ENCODE results near the gene LPAR5. TPM values are rescaled to one million over a fixed set of nuclear protein-coding genes. Genes with fewer than 3 reads are reported as not detected.

Gene LPAR5
- total and polyA plus RNA-seq, 4 donors, result 0.58 to 2.0 (median 1.1) TPM

DNA sequence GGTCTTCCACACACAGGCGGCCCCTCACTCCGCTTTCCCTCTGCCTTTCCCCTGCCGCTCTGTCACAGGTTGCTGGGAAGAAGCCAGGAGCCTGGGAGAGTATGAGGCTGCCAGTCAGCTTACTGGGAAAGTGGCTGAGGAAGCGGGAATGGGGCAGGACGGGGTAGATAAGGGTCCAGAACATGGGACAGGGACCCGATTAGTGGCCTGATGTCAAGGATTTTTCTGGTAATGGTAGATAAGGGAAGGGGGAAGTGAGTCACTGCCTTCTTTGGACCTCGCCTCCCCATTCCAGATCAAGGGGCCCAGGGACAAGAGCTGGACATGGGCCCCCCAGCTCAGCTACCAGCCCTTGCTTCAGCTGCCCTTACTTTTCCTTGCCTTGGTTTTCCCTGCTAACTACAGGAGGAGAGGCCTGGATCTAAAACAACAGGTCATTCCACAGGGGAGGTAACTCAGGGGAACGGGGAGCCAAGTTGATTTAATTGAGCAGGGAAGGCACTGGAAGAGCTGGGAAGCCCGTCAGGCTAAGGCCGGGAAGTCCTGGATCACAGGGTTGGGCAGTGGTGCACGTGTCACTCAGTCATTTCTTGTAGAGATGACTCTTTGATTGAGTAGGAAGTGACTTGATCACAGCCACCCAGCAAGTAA, 3.5 kb upstream of the LPAR5 start:
- 78% methylated on average over 11 of the region's 11 CpGs for WGBS
- H3K4me3 ChIP-seq (ENCODE audit: low read depth in 1 of 3, low read length in 3 of 3), result no peak overlapping the region
- peaks cover 0 to 2% (median 0%) of the 10 kb centered on the region in 4 donors for H3K36me3 ChIP-seq (ENCODE audit: control insufficient read depth in 4 of 4, insufficient read depth in 3 of 4, low read depth in 1 of 4, low read length in 3 of 4)
- no peak overlapping the region for H3K27ac ChIP-seq (ENCODE audit: low read depth in 1 of 2, low read length in 2 of 2)
- no peaks in the 10 kb centered on the region for H3K4me1 ChIP-seq (ENCODE audit: control insufficient read depth in 4 of 4, insufficient read depth in 4 of 4, low read length in 3 of 4)
- H3K27me3 ChIP-seq (ENCODE audit: control insufficient read depth in 4 of 4, insufficient read depth in 4 of 4, low read length in 3 of 4), result no peaks in the 10 kb centered on the region
- TF ChIP-seq RAD21 (IDR thresholded peaks at IDR 0.05), result no peak
- TF ChIP-seq HNF4G (IDR thresholded peaks at IDR 0.05), result no peak
- no peak for TF ChIP-seq RXRA (IDR thresholded peaks at IDR 0.05)
- TF ChIP-seq JUND (IDR thresholded peaks at IDR 0.05), result no peak
- TF ChIP-seq TAF1 (conservative IDR thresholded peaks at IDR 0.05), result no peak
- TF ChIP-seq, protein P1, sequence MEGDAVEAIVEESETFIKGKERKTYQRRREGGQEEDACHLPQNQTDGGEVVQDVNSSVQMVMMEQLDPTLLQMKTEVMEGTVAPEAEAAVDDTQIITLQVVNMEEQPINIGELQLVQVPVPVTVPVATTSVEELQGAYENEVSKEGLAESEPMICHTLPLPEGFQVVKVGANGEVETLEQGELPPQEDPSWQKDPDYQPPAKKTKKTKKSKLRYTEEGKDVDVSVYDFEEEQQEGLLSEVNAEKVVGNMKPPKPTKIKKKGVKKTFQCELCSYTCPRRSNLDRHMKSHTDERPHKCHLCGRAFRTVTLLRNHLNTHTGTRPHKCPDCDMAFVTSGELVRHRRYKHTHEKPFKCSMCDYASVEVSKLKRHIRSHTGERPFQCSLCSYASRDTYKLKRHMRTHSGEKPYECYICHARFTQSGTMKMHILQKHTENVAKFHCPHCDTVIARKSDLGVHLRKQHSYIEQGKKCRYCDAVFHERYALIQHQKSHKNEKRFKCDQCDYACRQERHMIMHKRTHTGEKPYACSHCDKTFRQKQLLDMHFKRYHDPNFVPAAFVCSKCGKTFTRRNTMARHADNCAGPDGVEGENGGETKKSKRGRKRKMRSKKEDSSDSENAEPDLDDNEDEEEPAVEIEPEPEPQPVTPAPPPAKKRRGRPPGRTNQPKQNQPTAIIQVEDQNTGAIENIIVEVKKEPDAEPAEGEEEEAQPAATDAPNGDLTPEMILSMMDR (IDR thresholded peaks at IDR 0.05; ENCODE audit: low read depth, low read length, missing input control), result no peak
- TF ChIP-seq HNF4A (conservative IDR thresholded peaks at IDR 0.05), result no peak
- TF ChIP-seq, protein P2, sequence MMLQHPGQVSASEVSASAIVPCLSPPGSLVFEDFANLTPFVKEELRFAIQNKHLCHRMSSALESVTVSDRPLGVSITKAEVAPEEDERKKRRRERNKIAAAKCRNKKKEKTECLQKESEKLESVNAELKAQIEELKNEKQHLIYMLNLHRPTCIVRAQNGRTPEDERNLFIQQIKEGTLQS (IDR thresholded peaks at IDR 0.05), result no peak
- no peak for TF ChIP-seq NR2F2 (IDR thresholded peaks at IDR 0.05)
- no peak for TF ChIP-seq MAX (IDR thresholded peaks at IDR 0.05)
- TF ChIP-seq ZBTB33 (IDR thresholded peaks at IDR 0.05), result no peak
- no peak for TF ChIP-seq GABPA (IDR thresholded peaks at IDR 0.05 in 1 of 2, conservative IDR thresholded peaks at IDR 0.05 in 1 of 2)
- no peak for TF ChIP-seq FOXA1 (IDR thresholded peaks at IDR 0.05)
- TF ChIP-seq, protein P3, sequence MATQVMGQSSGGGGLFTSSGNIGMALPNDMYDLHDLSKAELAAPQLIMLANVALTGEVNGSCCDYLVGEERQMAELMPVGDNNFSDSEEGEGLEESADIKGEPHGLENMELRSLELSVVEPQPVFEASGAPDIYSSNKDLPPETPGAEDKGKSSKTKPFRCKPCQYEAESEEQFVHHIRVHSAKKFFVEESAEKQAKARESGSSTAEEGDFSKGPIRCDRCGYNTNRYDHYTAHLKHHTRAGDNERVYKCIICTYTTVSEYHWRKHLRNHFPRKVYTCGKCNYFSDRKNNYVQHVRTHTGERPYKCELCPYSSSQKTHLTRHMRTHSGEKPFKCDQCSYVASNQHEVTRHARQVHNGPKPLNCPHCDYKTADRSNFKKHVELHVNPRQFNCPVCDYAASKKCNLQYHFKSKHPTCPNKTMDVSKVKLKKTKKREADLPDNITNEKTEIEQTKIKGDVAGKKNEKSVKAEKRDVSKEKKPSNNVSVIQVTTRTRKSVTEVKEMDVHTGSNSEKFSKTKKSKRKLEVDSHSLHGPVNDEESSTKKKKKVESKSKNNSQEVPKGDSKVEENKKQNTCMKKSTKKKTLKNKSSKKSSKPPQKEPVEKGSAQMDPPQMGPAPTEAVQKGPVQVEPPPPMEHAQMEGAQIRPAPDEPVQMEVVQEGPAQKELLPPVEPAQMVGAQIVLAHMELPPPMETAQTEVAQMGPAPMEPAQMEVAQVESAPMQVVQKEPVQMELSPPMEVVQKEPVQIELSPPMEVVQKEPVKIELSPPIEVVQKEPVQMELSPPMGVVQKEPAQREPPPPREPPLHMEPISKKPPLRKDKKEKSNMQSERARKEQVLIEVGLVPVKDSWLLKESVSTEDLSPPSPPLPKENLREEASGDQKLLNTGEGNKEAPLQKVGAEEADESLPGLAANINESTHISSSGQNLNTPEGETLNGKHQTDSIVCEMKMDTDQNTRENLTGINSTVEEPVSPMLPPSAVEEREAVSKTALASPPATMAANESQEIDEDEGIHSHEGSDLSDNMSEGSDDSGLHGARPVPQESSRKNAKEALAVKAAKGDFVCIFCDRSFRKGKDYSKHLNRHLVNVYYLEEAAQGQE (IDR thresholded peaks at IDR 0.05), result no peak
- no peak overlapping the region for H3K9ac ChIP-seq (ENCODE audit: low read depth in 1 of 2, low read length in 2 of 2)
- H3K9me3 ChIP-seq (ENCODE audit: control insufficient read depth in 4 of 4, low read length in 3 of 4), result peaks cover 3 to 11% (median 8%) of the 10 kb centered on the region in 4 donors
- peak; percentile 31 for DNase-seq (ENCODE audit: low spot score)

- peak; percentile 31 for DNase-seq (ENCODE audit: low spot score)
- TF ChIP-seq, protein P3 (IDR thresholded peaks at IDR 0.05), result no peak
- TF ChIP-seq YY1 (IDR thresholded peaks at IDR 0.05), result no peak
- no peak for TF ChIP-seq EGR1 (IDR thresholded peaks at IDR 0.05; ENCODE audit: low read depth in 2 of 2)
- no peak for TF ChIP-seq FOXA2 (IDR thresholded peaks at IDR 0.05)
- no peak for TF ChIP-seq ZBTB33 (IDR thresholded peaks at IDR 0.05)
- TF ChIP-seq GABPA (IDR thresholded peaks at IDR 0.05 in 1 of 2, conservative IDR thresholded peaks at IDR 0.05 in 1 of 2), result no peak
- TF ChIP-seq MAX (IDR thresholded peaks at IDR 0.05), result no peak
- 78% methylated on average over 9 of the region's 9 CpGs for WGBS
Observed at GRCh38 chr12:6638305-6638704, 2.5 kb upstream of the LPAR5 start.

More at GRCh38 chr12:6638305-6638704, 2.5 kb upstream of the LPAR5 start:
- Histone ChIP-seq H3K27ac (ENCODE audit: low read depth in 1 of 2, low read length in 2 of 2) (no peak overlapping the region), H3K27me3 (ENCODE audit: control insufficient read depth in 4 of 4, insufficient read depth in 4 of 4, low read length in 3 of 4) (no peaks in the 10 kb centered on the region), H3K4me3 (ENCODE audit: low read depth in 1 of 3, low read length in 3 of 3) (no peak overlapping the region), H3K36me3 (ENCODE audit: control insufficient read depth in 4 of 4, insufficient read depth in 3 of 4, low read depth in 1 of 4, low read length in 3 of 4) (no peaks in the 10 kb centered on the region), H3K4me1 (ENCODE audit: control insufficient read depth in 4 of 4, insufficient read depth in 4 of 4, low read length in 3 of 4) (no peaks in the 10 kb centered on the region), H3K9me3 (ENCODE audit: control insufficient read depth in 4 of 4, low read length in 3 of 4) (peaks cover 0 to 2% (median 2%) of the 10 kb centered on the region in 4 donors), H3K9ac (ENCODE audit: low read depth in 1 of 2, low read length in 2 of 2) (no peak overlapping the region)

Measured in liver (tissue), 9 donors.